SK-N-SH (cell line): ENCODE results near the gene SPDYE1. TPM values are rescaled to one million over a fixed set of nuclear protein-coding genes. Genes with fewer than 3 reads are reported as not detected.

Source experiments
- CTCF ChIA-PET: fragments of 300-600, 350-600 bp; formaldehyde crosslinking; extraction: SDS; loops from one replicate; lab custom pipeline; 2021; lab: Yijun Ruan, JAX
- POLR2A ChIA-PET: fragments of 350-600 bp; sonication (Branson Sonifier 250); formaldehyde crosslinking; extraction: SDS; loops from one replicate; lab custom pipeline; 2020; ENCODE audit warnings: antibody characterized with exemption, inconsistent platforms; lab: Yijun Ruan, JAX
- DNase-seq: peaks from one replicate; pipeline ENCODE4 v3.0.0; 2012
- H2AFZ ChIP-seq: fragments of 200-600 bp; sonication (generic); 2 replicates; pipeline ENCODE4 v1.8.1; 2016; ENCODE audit warnings: antibody characterized with exemption, mild to moderate bottlenecking, low read depth
- H3F3A ChIP-seq: fragments of 200-600 bp; sonication (generic); replicated peaks from 2 replicates; pipeline ENCODE3; 2016; ENCODE audit warnings: antibody characterized with exemption, mild to moderate bottlenecking; ENCODE audit not compliant: insufficient read depth
- H3K27ac ChIP-seq, 2 experiments: fragments of 200-500 bp in 1 of 2; fragments of 200-600 bp in 1 of 2; sonication (Bioruptor generic) in 1 of 2; sonication (generic), shearing (Covaris generic) in 1 of 2; 2 replicates each; pipeline versions ENCODE4 v1.5.1 to v1.6.1; 2014 to 2016; ENCODE audit warnings: low read depth in 2 of 2, inconsistent platforms in 1 of 2, low read length in 1 of 2, mild to moderate bottlenecking in 1 of 2, mixed read lengths in 1 of 2
- H3K27me3 ChIP-seq: fragments of 200-600 bp; sonication (generic), shearing (Covaris generic); 2 replicates; pipeline ENCODE4 v1.6.1; 2016; ENCODE audit warnings: mixed run types; ENCODE audit not compliant: insufficient read depth
- H3K36me3 ChIP-seq, 2 experiments: fragments of 200-500 bp in 1 of 2; fragments of 200-600 bp in 1 of 2; sonication (Bioruptor generic) in 1 of 2; sonication (generic) in 1 of 2; replicated peaks in 1 of 2; 2 replicates each; pipeline versions ENCODE3 to v1.5.1; 2014 to 2016; ENCODE audit warnings: low read length in 1 of 2, mild to moderate bottlenecking in 1 of 2; ENCODE audit not compliant: insufficient read depth in 2 of 2, control insufficient read depth in 1 of 2
- H3K4me1 ChIP-seq, 2 experiments: fragments of 200-500 bp in 1 of 2; fragments of 200-600 bp in 1 of 2; sonication (Bioruptor generic) in 1 of 2; sonication (generic), shearing (Covaris generic) in 1 of 2; 2 replicates each; pipeline versions ENCODE4 v1.5.1 to v1.6.1; 2014 to 2016; ENCODE audit warnings: low read depth in 1 of 2, low read length in 1 of 2, mixed run types in 1 of 2; ENCODE audit not compliant: insufficient read depth in 2 of 2, control insufficient read depth in 1 of 2
- H3K4me2 ChIP-seq: fragments of 200-600 bp; sonication (generic), shearing (Covaris generic); 2 replicates; pipeline ENCODE4 v1.6.1; 2017; ENCODE audit warnings: mixed run types
- H3K4me3 ChIP-seq, 2 experiments: fragments of 200-500 bp in 1 of 2; fragments of 200-600 bp in 1 of 2; sonication (Bioruptor generic) in 1 of 2; sonication (generic), shearing (Covaris generic) in 1 of 2; 2 replicates each; pipeline versions ENCODE4 v1.5.1 to v1.8.1; 2014 to 2016; ENCODE audit warnings: low read depth in 2 of 2, inconsistent platforms in 1 of 2, low read length in 1 of 2, mild to moderate bottlenecking in 1 of 2, mixed read lengths in 1 of 2, moderate library complexity in 1 of 2
- H3K79me2 ChIP-seq: fragments of 200-600 bp; sonication (generic); 2 replicates; pipeline ENCODE4 v1.8.1; 2017; ENCODE audit warnings: mild to moderate bottlenecking; ENCODE audit not compliant: insufficient read depth
- H3K9ac ChIP-seq: fragments of 200-600 bp; sonication (generic); 2 replicates; pipeline ENCODE4 v1.6.1; 2017; ENCODE audit warnings: mixed run types
- H3K9me2 ChIP-seq: fragments of 200-600 bp; sonication (generic); 2 replicates; pipeline ENCODE4 v1.6.1; 2017; ENCODE audit warnings: mixed run types
- H3K9me3 ChIP-seq: fragments of 200-600 bp; sonication (generic); 2 replicates; pipeline ENCODE4 v1.6.1; 2017; ENCODE audit warnings: mixed run types, mild to moderate bottlenecking, moderate library complexity
- H4K20me1 ChIP-seq: fragments of 200-600 bp; sonication (generic); 2 replicates; pipeline ENCODE4 v1.6.1; 2017; ENCODE audit warnings: mild to moderate bottlenecking, mixed run types; ENCODE audit not compliant: insufficient read depth
- CHD2 ChIP-seq: fragments of 150-350 bp; IDR thresholded peaks from 2 replicates; pipeline ENCODE4 v1.6.1; 2018; ENCODE audit warnings: low read length; ENCODE audit not compliant: partially characterized antibody
- CTCF ChIP-seq: fragments of 200-600 bp; sonication (generic); IDR thresholded peaks from 2 replicates; pipeline ENCODE4 v1.6.1; 2017; ENCODE audit warnings: antibody characterized with exemption, mild to moderate bottlenecking, moderate library complexity
- FOSL2 ChIP-seq: IDR thresholded peaks from 2 replicates; pipeline ENCODE4 v1.4.0; 2012; ENCODE audit warnings: low read depth, mild to moderate bottlenecking, moderate library complexity, borderline replicate concordance
- GATA2 ChIP-seq: sonication (generic); formaldehyde crosslinking; IDR thresholded peaks from 2 replicates; pipeline ENCODE4 v1.5.0; 2020; ENCODE audit warnings: mild to moderate bottlenecking, missing genetic modification reagents
- IRF3 ChIP-seq: fragments of 150-350 bp; IDR thresholded peaks from 2 replicates; pipeline ENCODE4 v1.6.1; 2016; ENCODE audit warnings: mild to moderate bottlenecking, low read depth, low read length
- JUND ChIP-seq: IDR thresholded peaks from 2 replicates; pipeline ENCODE4 v1.4.0; 2012
- MAX ChIP-seq: IDR thresholded peaks from 2 replicates; pipeline ENCODE4 v1.4.0; 2012; ENCODE audit warnings: low read depth
- MEF2A ChIP-seq: IDR thresholded peaks from 2 replicates; pipeline ENCODE4 v1.4.0; 2012; ENCODE audit warnings: low read depth, borderline replicate concordance
- NFIC ChIP-seq: IDR thresholded peaks from 2 replicates; pipeline ENCODE4 v1.4.0; 2012; ENCODE audit warnings: borderline replicate concordance
- PBX3 ChIP-seq: IDR thresholded peaks from 2 replicates; pipeline ENCODE4; 2012
- POLR2AphosphoS5 ChIP-seq: IDR thresholded peaks from 2 replicates; pipeline ENCODE4 v1.6.1; 2012; ENCODE audit warnings: low read depth, low read length
- RCOR1 ChIP-seq: fragments of 150-350 bp; IDR thresholded peaks from 2 replicates; pipeline ENCODE4 v1.6.1; 2017; ENCODE audit warnings: antibody characterized with exemption, low read length
- RFX5 ChIP-seq: IDR thresholded peaks from 2 replicates; pipeline ENCODE4 v1.6.1; 2012; ENCODE audit warnings: mild to moderate bottlenecking, improper control_type of control experiment, low read length
- TAF1 ChIP-seq: IDR thresholded peaks from 2 replicates; pipeline ENCODE4 v1.6.1; 2012; ENCODE audit warnings: low read depth, mild to moderate bottlenecking, low read length, moderate library complexity, borderline replicate concordance
- TEAD4 ChIP-seq: IDR thresholded peaks from 2 replicates; pipeline ENCODE4 v1.4.0; 2012; ENCODE audit warnings: mild to moderate bottlenecking, borderline replicate concordance; ENCODE audit not compliant: insufficient read depth
- USF2 ChIP-seq: fragments of 150-350 bp; IDR thresholded peaks from 2 replicates; pipeline ENCODE4 v1.6.1; 2017; ENCODE audit warnings: antibody characterized with exemption, low read length, low read depth, borderline replicate concordance
- ZBTB33 ChIP-seq: IDR thresholded peaks from 2 replicates; pipeline ENCODE4 v1.4.0; 2012; ENCODE audit warnings: low read depth, borderline replicate concordance
- WGBS: methylation state at CpG from one replicate; pipeline ENCODE4 v1.1.6; 2017; ENCODE audit warnings: low lambda C conversion rate; 5-methylcytosine and 5-hydroxymethylcytosine counted together
- polyA plus RNA-seq, 3 experiments: library from polyadenylated mRNA; depleted of rRNA; stranded (reverse); fragments of >200 nt; gene quantifications; 2 replicates each; pipeline ENCODE4 v1.2.3, GENCODE V29; 2012

SPDYE1 gene
- polyA plus RNA-seq, 1 of the 3 experiments (the other 2 are of a cell fraction): not detected

- TF ChIP-seq FOSL2: no peak
- TF ChIP-seq USF2: no peak
These were observed 59.0 kb downstream of the SPDYE1 start (continued) for GRCh38 chr7:44056681-44057080.

- ChIA-PET CTCF (interaction anchor here (1.0 to 1.2 kb wide), 3 partner anchors 8 to 13 kb away, joined by 3 read pairs; partner anchors contain the start of genes DBNL and PGAM2), POLR2A (interaction anchor here (1.3 to 1.5 kb wide), 2 partner anchors 9 to 13 kb away, joined by 3 to 4 read pairs; partner anchors contain the start of genes DBNL and PGAM2)
- DNase-seq: no peak
- no peak overlapping the region for H3K27ac ChIP-seq
- peaks cover 62 to 74% of the 10 kb centered on the region in 2 experiments for H3K36me3 ChIP-seq
- TF ChIP-seq TAF1: no peak
- no peak for TF ChIP-seq MEF2A
- TF ChIP-seq USF2: no peak
- TF ChIP-seq NFIC: no peak
- TF ChIP-seq FOSL2: no peak
- no peak for TF ChIP-seq ZBTB33
- TF ChIP-seq CTCF: no peak
- TF ChIP-seq CHD2: no peak
- no peak for TF ChIP-seq MAX
- TF ChIP-seq TEAD4: no peak
- TF ChIP-seq JUND: no peak
- TF ChIP-seq POLR2AphosphoS5: no peak
- no peak for TF ChIP-seq GATA2 (CRISPR knock-in tag)
- no peak for TF ChIP-seq RFX5
- TF ChIP-seq PBX3: no peak
- no peak for TF ChIP-seq IRF3
- TF ChIP-seq RCOR1: no peak
- no peak overlapping the region for H3K4me3 ChIP-seq
- H3K4me2 ChIP-seq: no peak overlapping the region
- H3F3A ChIP-seq: peaks cover 5% of the 10 kb centered on the region
- H3K9ac ChIP-seq: no peak overlapping the region
- H2AFZ ChIP-seq: no peak overlapping the region
- H3K27me3 ChIP-seq: no peaks in the 10 kb centered on the region
- H3K9me2 ChIP-seq: no peaks in the 10 kb centered on the region
- WGBS: 93% methylated on average over 6 of the region's 11 CpGs
- no peaks in the 10 kb centered on the region for H3K9me3 ChIP-seq
- H3K4me1 ChIP-seq: no peaks in the 10 kb centered on the region
- H4K20me1 ChIP-seq: peaks cover 35% of the 10 kb centered on the region; the same call in 1 of the 2 replicates
- H3K79me2 ChIP-seq: peaks cover 37% of the 10 kb centered on the region
These were observed 59.6 kb downstream of the SPDYE1 start for GRCh38 chr7:44057181-44057848.
